ENCODE data around the gene PGC.

Gene PGC

DNA sequence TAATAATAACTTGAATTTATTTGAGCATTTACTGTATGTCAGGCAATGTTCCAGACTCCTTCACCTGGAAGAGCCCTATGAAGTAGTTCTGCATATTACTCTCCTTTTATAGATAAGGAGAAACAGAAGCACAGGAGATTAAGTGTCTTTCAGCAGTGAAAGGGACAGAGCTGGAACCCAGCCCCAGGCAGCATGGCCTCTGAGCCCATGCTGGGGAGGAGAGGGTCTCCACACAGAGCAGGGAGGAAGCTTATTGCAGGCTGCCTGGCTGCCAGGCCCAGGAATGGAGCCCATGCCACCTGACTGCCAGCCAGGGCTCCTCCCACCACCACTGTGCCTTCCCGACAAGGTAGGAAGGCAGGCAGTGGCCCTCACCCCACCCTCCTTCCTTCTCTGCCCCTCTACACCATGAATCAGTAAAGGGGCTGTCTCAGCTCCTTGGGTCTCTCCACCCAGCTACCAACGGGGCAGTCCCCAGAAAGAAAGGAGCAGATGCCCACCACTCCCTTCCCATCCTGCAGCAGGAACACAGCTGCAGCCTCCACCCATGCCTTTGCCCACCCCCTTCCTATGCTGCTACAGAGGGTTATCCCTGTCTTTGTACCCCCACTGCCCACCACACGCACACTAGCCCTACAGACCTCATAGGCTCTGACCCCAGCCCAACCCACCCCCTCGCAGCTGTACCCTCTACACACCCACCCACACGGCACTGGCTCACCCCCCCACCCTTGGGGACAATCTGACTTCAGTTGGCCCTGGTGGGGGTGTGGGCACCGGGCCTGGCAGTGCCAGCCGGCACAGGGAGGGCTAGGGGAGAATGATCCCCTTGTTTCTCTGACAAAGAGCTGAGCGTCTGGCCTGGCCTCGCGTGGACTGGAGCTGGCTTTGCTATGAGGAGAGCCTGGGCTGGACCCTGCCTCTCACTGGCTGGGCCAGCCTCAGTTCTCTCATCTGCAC, 53.6 kb downstream of the PGC start:
- DNase-seq = no peak

DNA sequence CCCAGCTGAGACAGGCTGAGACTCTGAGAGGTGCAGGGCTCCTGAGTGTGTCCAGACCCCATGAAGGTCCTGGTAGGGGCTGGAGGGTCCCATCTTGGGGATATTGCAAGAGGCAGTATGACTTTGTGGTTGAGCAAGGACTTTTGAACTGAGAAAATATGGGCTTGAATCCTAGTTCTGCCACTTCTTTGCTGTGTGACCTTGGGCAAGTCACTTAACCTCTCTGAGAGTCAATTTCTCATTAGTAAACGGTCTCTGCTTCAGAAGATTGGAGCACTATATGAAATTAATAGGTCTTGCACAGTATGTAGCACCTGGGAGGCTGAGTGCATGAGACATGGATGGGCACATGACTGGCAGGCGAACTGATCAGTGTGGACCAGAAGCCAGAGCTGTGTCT, 54.5 kb downstream of the PGC start:
- no peak for DNase-seq

DNA sequence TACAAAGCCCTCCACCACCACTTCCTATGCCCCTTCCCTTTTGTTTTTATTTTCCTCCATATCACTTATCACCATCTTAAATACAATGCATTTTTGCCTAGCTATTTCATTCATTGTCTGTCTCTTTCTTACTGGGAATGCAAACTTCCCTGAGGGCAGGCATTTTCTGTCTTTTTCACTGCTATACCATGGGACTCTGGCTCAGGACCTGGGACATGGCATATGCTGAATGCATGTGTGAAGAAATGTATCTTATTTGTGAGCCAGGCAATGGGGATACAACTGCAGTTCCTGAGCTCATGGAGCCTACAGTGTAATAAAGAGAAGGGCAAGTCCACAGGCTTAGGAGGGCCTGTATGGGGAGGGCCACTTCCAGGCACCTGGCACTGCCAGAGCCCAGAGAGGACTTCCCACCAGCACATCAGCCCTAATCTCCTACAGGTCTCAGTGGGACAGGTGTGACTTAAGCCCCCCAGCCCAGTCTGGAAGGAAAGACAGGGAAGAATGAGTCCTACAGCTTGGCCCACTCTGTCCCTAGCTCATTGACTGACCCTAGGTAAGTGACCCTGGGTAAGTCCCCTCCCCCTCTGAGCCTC, 55.0 kb downstream of the PGC start:
- no peak for DNase-seq

DNA sequence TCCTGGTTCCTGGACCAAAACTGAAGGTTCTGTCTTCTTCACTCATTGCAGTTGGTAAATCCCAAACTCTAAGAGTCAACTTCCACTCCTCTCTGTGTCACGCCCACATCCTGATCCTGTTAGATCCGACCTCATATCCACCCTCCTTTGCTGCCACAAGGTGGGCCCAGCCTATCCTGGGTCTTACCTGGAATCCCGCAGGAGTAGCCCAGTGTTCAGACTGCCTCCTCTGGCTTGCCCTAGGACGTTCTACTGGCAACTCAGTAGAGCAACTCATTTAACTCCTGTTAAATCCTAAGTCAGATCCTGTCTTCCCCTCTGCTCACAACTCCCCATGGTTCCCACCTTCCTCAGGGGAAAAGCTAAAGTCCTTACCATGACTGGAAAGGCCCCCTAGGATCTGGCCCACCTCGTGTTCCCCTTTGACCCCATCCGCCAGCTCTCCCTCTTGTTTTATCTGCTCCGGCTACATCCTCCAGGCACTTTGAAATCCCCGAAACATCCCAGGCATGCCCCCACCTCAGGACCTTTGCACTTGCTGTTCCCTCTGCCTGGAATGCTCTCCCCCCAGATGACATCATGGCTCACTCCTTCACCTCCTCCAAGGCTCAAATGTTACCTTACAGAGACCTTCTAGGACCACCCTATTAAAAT, 55.6 kb downstream of the PGC start:
- DNase-seq = no peak

DNA sequence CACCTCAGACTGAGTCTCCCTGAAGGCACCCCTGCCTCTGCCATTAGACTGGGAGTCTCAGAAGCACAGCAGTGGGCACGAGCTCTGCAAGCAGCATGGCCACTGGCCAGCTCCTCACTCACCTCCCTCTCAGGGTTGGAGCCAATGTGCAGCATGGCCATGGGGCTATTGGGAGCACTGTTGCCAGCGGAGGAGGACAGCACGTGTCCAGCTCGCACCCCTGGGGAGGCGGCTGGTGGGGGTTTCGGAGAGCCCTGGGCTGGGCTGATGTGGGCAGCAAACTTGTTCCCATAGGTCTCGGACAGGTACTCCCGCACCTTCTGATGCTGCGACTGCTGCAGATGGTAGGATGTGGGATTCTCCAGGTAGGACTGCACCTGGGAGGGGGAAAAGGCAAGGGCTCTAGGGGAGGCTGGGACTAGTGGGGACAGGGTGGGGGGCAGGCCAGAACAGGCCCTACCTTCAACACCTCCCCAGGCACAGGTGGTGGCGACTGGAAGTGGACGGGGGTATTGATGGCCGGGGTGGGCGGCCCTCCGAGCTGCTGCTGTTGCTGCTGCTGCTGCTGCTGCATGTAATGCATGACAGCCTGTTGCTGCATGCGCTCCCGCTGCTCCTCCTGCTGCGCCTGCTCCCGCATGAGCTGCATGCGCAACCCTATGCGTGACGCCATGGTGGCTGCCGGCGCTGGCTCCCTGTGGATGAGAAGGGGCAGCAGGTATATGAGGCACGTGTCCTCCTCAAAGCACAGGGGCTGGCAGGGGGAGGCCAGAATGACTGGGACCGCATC, 56.5 kb downstream of the PGC start:
- no peak for DNase-seq

DNA sequence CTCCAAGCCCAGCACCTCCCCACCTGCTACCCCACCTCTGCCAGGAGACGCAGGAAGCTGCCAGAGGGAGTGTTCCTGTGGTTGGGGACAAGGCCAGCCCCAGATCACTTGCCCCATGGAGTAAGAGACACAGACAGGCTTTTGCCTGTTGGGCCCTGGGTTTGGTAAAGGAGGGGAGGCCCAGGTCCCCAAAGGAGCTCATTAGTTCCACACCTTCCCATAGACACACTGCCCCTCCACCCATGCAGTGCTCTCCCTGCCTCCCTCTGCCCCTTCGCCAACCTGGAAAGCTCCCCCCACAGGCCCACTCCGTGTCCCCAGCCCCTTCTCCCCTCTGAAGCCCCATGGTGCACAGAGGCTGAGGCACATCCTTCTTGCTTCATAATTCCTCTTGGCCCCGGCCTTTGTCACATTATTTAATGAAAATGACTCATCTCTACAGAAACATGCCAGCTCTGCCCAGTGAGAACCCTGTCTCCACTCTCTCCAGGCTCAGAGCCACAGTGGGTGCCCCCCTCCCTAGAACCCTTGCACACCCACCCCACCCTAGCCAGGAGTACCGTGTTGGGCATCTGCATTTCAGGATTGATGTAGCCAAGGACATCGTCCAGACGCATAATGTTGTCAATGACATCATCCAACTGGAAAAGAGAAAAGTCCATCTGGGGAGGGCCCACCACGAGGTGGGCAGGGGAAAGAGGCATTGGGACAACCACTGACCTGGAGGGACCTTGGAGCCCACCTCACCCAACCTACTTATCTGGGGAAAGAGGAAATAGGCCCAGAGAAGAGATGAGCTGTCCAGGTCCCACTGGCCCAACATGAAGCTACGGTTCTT, 57.8 kb downstream of the PGC start:
- no peak for DNase-seq

DNA sequence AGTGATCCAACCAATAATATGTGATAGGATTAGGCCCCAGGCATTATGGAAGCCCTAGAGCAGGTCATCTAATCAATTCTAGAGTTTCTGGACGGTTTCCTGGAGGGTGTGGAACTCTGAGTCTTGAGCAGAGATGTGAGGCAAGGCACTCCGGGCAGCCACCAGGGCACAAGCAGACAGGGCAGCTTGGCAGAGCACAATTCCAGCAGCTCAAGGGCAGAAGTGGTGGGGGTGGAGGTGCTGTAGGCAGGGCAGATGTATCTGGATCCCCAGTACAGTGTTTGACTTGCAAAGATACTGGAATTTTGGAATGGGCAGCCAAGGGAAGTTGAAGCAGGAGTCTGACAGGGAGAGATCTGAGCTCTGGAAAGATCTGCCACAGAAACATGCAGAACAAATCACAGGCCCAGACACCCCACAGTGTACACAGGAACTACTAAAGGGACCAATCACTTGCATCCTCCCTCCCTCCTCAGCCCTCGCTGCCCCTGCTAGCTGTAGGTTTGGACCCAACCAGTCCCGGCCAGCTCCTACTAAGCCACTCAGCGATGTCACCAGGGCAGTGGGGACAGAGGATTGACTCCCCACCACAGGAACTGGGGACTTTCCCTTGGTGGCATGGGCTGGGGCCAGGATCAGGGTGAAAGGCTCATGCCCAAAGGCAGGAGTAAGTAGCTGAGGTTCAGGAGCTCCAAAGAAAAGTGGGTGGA, 58.8 kb downstream of the PGC start:
- DNase-seq = no peak

GRCh38 chr6:41687501-41688175, 59.6 kb downstream of the PGC start:
- DNase-seq = no peak

Measured in NCI-H146 (cell line).